Peyer's patch (tissue), 4 donors: Measurements from ENCODE around the gene BMF.

Experiments used
- CTCF ChIP-seq, 6 experiments: fragments of 450-650 bp in 4 of 6; fragments of 200-600 bp in 2 of 6; sonication (generic) in 1 of 6; IDR thresholded peaks; one replicate each; pipeline ENCODE4 v1.5.1; 2017 to 2019; ENCODE audit warnings: antibody characterized with exemption in 6 of 6, mild to moderate bottlenecking in 3 of 6, moderate library complexity in 1 of 6
- POLR2A ChIP-seq, 2 donors: fragments of 450-650 bp; IDR thresholded peaks; one replicate each; pipeline ENCODE4 v1.5.1; 2017; ENCODE audit warnings: antibody characterized with exemption in 2 of 2, mild to moderate bottlenecking in 2 of 2, moderate library complexity in 2 of 2

DNA sequence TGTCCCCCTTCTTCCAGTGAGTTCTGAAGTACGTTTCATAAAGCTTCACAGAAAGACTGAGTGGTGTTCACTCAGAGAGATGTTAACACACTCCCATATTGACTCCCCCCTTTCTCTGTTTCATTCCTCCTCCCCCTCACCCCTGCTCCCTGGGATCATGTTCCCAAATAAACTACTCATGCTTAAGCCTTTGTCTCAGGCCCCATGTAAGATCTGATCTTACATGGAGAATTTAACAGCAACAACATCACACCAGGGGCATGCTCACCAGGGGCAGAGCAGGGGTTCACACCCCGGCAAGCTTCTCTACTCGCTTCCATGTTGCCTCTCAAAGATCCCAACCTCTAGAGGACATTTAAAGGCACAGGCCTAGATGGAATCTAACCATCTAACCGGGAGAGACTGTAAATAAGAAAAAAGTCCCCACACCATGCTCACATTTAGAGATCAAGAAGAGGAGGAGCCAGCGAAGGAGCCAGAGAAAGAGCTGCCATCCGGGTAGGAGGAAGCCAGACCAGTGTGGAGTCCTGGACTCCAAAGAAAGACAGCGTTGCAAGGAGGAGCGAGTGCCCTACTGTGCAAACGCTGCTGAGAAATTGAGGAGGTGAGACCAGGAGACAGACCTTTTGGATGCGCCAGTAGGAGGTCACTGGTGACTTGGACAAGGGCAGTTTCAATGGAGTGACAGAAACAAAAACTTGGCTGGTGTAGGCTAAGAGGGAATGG is 48.3 kb downstream of the BMF start:
- no peak for TF ChIP-seq POLR2A (IDR thresholded peaks at IDR 0.05)
- no peak for TF ChIP-seq CTCF (IDR thresholded peaks at IDR 0.05)
